Measurements from ENCODE around the gene AFM.
"Not testable (repeated sequence)": the region's sequence is repeated elsewhere in the genome, so short reads cannot be mapped to it uniquely, and the experiment has no call there.

AFM gene

GRCh38 chr4:73505567-73505966 is 24.0 kb downstream of the AFM start:
- DNase-seq (ENCODE audit: low read depth in 2 of 2) = no peak

GRCh38 chr4:73507541-73507940 is 26.0 kb downstream of the AFM start:
- no peak for DNase-seq (ENCODE audit: low read depth in 2 of 2)

GRCh38 chr4:73508651-73509050 is 27.1 kb downstream of the AFM start:
- DNase-seq (ENCODE audit: low read depth in 2 of 2) = no peak

- DNase-seq (ENCODE audit: low read depth in 2 of 2) = no peak
Measured at GRCh38 chr4:73518340-73518739, 36.8 kb downstream of the AFM start.

- no peak for DNase-seq (ENCODE audit: low read depth in 2 of 2)
Measured at GRCh38 chr4:73520821-73521220, 39.3 kb downstream of the AFM start.

GRCh38 chr4:73523126-73523525 is 41.6 kb downstream of the AFM start:
- DNase-seq (ENCODE audit: low read depth in 2 of 2) = no peak

- no peak for DNase-seq (ENCODE audit: low read depth in 2 of 2)
Measured at GRCh38 chr4:73525611-73526010, 44.1 kb downstream of the AFM start.

- DNase-seq (ENCODE audit: low read depth in 2 of 2) = no peak
Measured at GRCh38 chr4:73527196-73527595, 45.7 kb downstream of the AFM start.

- DNase-seq (ENCODE audit: low read depth in 2 of 2) = no peak
Measured at GRCh38 chr4:73528171-73528570, 46.6 kb downstream of the AFM start.

GRCh38 chr4:73533515-73534422 is 52.2 kb downstream of the AFM start:
- no peak for DNase-seq (ENCODE audit: low read depth in 2 of 2)

- DNase-seq (ENCODE audit: low read depth in 2 of 2) = no peak
Measured at GRCh38 chr4:73538162-73538561, 56.6 kb downstream of the AFM start.

GRCh38 chr4:73539386-73539785 is 57.8 kb downstream of the AFM start:
- DNase-seq (ENCODE audit: low read depth in 2 of 2) = no peak

GRCh38 chr4:73540826-73541225 is 59.3 kb downstream of the AFM start:
- DNase-seq (ENCODE audit: low read depth in 2 of 2) = no peak

GRCh38 chr4:73541251-73541650 is 59.7 kb downstream of the AFM start:
- DNase-seq (ENCODE audit: low read depth in 2 of 2) = no peak

GRCh38 chr4:73544620-73545019 is 63.1 kb downstream of the AFM start:
- DNase-seq (ENCODE audit: low read depth in 2 of 2) = no peak

- DNase-seq (ENCODE audit: low read depth in 2 of 2) = not testable (repeated sequence)
Measured at GRCh38 chr4:73550865-73551264, 69.3 kb downstream of the AFM start.

Measured in stimulated activated CD8-positive, alpha-beta memory T cell treated with anti-CD3 and anti-CD28 coated beads, Interleukin-15, amount 100 ng/mL, for 48 hours (primary cell).